ENCODE measurements around the gene CYB5R2. TPM values are rescaled to one million over a fixed set of nuclear protein-coding genes. Genes with fewer than 3 reads are reported as not detected.
A peak's percentile ranks its signal among the peaks of the same experiment; 100 is the strongest.

Gene CYB5R2
- total RNA-seq, 1 donor from 2014 or later: 12.7 TPM

DNA sequence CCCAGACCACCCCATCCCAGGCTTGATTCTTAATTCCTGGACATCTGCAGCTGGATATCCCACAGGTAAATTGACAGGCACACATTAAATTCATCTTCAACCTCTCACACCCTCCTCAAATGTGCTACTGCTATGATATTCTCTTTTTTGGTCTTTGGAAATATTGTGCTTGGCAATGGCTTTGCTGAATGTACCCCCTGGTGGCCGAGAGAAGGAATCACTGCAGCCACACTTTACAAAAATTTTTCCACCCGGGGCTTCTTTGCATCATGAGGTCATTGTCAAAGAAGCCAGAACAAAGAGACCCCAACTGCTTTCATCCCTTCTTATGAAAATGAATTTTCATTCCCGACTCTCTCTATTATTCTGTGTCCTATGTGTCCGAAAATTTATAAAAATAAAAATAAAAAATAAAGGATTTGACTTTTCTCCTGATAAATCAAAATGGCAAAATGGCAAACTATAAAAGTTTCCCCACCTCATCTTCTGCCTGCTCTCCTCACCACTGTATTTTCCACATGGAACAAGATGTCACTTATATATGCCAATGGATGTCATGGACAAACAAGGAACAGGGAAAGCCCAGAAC lies 15.0 kb upstream of the CYB5R2 start:
- H3K36me3 Mint-ChIP-seq (ENCODE audit: low read depth): no peaks in the 10 kb centered on the region
- TF ChIP-seq, protein P1, sequence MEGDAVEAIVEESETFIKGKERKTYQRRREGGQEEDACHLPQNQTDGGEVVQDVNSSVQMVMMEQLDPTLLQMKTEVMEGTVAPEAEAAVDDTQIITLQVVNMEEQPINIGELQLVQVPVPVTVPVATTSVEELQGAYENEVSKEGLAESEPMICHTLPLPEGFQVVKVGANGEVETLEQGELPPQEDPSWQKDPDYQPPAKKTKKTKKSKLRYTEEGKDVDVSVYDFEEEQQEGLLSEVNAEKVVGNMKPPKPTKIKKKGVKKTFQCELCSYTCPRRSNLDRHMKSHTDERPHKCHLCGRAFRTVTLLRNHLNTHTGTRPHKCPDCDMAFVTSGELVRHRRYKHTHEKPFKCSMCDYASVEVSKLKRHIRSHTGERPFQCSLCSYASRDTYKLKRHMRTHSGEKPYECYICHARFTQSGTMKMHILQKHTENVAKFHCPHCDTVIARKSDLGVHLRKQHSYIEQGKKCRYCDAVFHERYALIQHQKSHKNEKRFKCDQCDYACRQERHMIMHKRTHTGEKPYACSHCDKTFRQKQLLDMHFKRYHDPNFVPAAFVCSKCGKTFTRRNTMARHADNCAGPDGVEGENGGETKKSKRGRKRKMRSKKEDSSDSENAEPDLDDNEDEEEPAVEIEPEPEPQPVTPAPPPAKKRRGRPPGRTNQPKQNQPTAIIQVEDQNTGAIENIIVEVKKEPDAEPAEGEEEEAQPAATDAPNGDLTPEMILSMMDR (IDR thresholded peaks at IDR 0.05): peak; percentile 92
- DNase-seq (ENCODE audit: low spot score): no peak
- peaks cover 15% of the 10 kb centered on the region for H3K4me1 Mint-ChIP-seq (ENCODE audit: low read depth)
- H3K4me3 Mint-ChIP-seq (ENCODE audit: unreplicated experiment): no peak overlapping the region
- no peak overlapping the region for H3K27ac Mint-ChIP-seq (ENCODE audit: unreplicated experiment)
- no peaks in the 10 kb centered on the region for H3K9me3 Mint-ChIP-seq (ENCODE audit: low read depth)
- no peaks in the 10 kb centered on the region for H3K27me3 Mint-ChIP-seq (ENCODE audit: low read depth)

DNA sequence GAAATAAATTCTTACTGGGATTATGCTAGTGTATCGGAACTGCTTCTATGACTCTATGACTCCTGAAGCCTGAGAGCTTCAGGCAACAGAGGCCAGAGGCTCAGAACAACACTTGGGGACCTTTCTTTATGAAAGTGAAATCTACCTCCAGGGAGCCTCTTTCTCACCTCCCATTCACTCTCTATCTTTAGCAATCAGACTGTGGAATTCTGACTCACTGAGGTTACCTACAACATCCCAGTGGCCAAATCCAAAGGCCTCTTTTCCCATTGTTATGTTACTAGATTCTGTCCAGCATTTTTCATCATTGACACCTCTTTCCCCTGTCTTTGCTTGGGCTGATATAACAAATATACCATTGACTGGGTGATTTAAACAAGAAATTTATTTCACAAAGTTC lies 14.1 kb upstream of the CYB5R2 start:
- no peak overlapping the region for H3K4me3 Mint-ChIP-seq (ENCODE audit: unreplicated experiment)
- no peak for DNase-seq (ENCODE audit: low spot score)
- TF ChIP-seq, protein P1 (IDR thresholded peaks at IDR 0.05): no peak
- H3K36me3 Mint-ChIP-seq (ENCODE audit: low read depth): no peaks in the 10 kb centered on the region
- peaks cover 14% of the 10 kb centered on the region for H3K4me1 Mint-ChIP-seq (ENCODE audit: low read depth)
- no peaks in the 10 kb centered on the region for H3K27me3 Mint-ChIP-seq (ENCODE audit: low read depth)
- no peak overlapping the region for H3K27ac Mint-ChIP-seq (ENCODE audit: unreplicated experiment)
- no peaks in the 10 kb centered on the region for H3K9me3 Mint-ChIP-seq (ENCODE audit: low read depth)

DNA sequence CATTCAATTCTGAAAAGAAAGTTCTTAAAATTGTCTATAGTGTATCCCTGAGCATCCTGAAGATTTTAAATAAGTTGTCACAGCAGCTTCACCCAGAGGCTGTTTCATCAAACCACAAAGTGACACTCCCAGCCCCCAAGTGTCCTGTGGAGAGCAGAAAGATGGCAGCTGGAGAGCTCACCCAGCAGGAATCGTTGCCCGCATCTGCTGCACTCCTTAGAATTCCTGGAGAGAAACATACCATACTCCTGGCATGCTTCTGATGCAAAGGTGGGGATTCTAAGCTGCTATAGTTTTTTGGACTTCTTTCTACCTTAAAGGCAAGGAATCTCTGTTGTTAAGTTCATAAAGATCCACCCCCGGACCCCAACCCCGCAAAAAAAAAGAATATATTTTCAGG lies 13.5 kb upstream of the CYB5R2 start:
- Mint-ChIP-seq H3K27ac (ENCODE audit: unreplicated experiment) (no peak overlapping the region), H3K27me3 (ENCODE audit: low read depth) (no peaks in the 10 kb centered on the region), H3K4me1 (ENCODE audit: low read depth) (peaks cover 7% of the 10 kb centered on the region), H3K4me3 (ENCODE audit: unreplicated experiment) (no peak overlapping the region), H3K9me3 (ENCODE audit: low read depth) (no peaks in the 10 kb centered on the region), H3K36me3 (ENCODE audit: low read depth) (no peaks in the 10 kb centered on the region)
- TF ChIP-seq, protein P1 (IDR thresholded peaks at IDR 0.05): no peak
- no peak for DNase-seq (ENCODE audit: low spot score)

DNA sequence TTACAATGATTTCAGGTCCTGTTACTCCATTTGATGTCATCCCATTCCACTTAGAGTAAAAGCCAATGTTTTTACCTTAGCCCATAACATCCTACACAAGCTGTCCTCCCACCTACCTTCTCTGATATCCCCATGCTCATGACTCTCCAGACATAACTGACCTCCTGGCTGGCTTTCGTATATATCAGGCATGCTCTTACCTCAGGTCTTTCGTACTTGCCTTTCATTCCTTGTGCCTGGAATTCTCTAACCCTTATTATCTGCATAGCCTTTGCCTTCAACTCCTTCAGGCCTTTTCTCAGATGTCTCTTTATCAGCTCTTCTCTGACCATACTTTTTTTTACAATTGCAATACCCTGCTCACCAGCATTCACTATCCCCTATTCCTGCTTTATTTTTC lies 10.3 kb upstream of the CYB5R2 start:
- peaks cover 5% of the 10 kb centered on the region for H3K4me1 Mint-ChIP-seq (ENCODE audit: low read depth)
- no peak overlapping the region for H3K4me3 Mint-ChIP-seq (ENCODE audit: unreplicated experiment)
- peaks cover 3% of the 10 kb centered on the region for H3K9me3 Mint-ChIP-seq (ENCODE audit: low read depth)
- TF ChIP-seq, protein P1 (IDR thresholded peaks at IDR 0.05): no peak
- H3K27ac Mint-ChIP-seq (ENCODE audit: unreplicated experiment): no peak overlapping the region
- H3K36me3 Mint-ChIP-seq (ENCODE audit: low read depth): no peaks in the 10 kb centered on the region
- DNase-seq (ENCODE audit: low spot score): no peak
- no peaks in the 10 kb centered on the region for H3K27me3 Mint-ChIP-seq (ENCODE audit: low read depth)

DNA sequence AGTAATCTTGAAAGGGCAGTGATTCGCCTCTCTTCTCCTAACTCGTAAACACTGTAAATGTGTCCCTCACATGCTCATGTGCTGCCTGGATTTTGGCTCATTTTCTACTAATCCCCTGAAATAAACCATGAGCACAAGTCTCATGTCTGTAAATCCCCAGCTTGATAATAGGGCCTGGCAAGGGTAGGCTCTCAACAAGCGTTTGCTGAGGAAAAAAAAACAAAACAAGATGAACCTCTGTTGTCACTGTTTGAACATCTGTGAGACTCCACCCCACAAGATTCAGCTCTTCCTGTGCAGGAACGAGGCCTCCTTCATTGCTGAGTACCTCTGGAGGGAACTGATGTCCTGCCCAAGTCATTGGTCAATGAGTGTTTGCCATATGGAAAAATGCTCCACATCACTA lies 4.5 kb upstream of the CYB5R2 start:
- no peak for DNase-seq (ENCODE audit: low spot score)
- no peak overlapping the region for H3K27ac Mint-ChIP-seq (ENCODE audit: unreplicated experiment)
- TF ChIP-seq, protein P1 (IDR thresholded peaks at IDR 0.05): no peak
- no peak overlapping the region for H3K4me3 Mint-ChIP-seq (ENCODE audit: unreplicated experiment)
- peaks cover 3% of the 10 kb centered on the region for H3K9me3 Mint-ChIP-seq (ENCODE audit: low read depth)
- H3K4me1 Mint-ChIP-seq (ENCODE audit: low read depth): peaks cover 26% of the 10 kb centered on the region
- no peaks in the 10 kb centered on the region for H3K36me3 Mint-ChIP-seq (ENCODE audit: low read depth)
- H3K27me3 Mint-ChIP-seq (ENCODE audit: low read depth): no peaks in the 10 kb centered on the region
